CD4-positive, alpha-beta T cell treated with Interleukin-10 for 1 hour (primary cell): Measurements from ENCODE around the gene CXCL3.

Source experiments
- DNase-seq: peaks from one replicate; pipeline ENCODE4 v3.0.0-alpha.2; 2020

The CXCL3 gene

DNA sequence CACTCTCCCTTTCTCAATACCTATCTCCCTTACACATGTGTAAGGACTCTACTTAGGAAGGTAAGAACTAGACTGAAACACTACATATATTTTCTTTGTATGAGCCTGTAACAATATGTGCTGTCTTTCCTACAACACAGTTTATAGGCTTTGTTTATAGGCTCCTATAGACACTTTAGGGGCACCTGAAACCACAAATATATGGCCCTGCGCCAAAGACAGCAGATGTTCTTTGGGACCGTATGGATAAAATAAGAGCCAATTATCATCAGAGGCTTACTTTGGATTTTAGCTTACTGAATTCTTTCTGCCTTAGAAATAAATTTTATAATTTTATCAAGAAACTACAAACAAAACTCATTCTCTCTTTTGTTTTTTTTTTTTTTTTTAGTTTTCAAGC is 16.6 kb upstream of the CXCL3 start:
- DNase-seq: no peak

DNA sequence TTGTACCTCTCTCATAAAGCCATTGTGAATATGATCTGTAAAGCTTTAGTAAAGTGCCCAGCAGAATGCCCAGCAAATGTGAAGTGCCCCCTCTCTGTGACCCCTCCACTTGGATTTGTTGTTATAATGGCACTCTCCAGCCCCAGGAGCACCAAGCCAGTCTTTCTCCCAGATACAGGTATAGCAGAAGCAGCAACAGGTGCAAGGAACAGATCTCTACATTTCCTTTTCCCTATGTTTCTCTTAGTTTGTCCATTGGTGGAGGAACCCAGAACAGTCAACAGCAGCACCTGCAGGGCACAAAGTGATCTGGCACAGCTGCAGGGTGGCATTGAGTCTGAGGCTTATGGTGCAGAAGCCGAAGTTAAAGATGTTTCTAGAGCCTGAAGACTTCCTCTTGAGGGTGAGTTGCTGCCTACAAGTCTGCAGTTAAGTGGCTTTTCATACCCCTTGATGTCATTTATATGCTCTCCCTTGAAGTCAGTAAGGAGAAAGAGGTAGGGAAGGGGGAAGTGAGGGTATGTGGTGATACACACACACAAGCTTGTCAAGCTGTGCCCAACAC is 16.1 kb upstream of the CXCL3 start:
- no peak for DNase-seq

DNA sequence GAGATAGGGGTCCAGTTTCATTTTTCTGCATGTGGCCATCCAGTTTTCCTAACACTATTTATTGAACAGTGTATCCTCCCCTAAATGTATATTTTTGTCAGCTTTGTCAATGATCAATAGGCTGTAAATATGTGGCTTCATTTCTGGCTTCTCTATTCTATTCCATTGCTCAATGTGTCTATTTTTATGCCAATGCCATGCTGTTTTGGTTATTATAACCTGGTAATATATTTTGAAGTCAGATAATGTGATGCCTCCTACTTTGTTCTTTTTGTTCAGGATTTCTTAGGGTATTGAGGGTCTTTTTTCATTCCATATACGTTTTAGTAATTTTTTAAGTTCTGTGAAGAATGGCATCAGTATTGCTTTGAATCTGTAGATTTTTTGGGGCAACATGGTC is 8.7 kb upstream of the CXCL3 start:
- no peak for DNase-seq

DNA sequence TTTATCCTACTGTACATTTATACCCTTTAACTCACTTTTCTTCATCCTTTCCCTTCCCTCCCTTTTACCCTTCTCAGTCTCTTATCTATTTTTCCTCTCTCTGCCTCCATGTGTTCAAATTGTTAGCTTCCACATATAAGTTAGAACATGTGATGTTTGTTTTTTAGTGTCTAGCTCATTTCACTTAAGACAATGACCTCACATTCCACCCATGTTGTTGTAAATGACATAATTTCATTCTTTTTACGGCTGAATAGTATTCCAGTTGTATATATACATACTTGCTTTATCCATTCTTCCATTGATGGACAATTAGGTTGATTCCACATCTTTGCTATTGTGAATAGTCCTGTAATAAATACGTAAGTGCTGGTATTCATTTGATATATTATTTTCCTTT is 7.3 kb upstream of the CXCL3 start:
- DNase-seq: no peak

DNA sequence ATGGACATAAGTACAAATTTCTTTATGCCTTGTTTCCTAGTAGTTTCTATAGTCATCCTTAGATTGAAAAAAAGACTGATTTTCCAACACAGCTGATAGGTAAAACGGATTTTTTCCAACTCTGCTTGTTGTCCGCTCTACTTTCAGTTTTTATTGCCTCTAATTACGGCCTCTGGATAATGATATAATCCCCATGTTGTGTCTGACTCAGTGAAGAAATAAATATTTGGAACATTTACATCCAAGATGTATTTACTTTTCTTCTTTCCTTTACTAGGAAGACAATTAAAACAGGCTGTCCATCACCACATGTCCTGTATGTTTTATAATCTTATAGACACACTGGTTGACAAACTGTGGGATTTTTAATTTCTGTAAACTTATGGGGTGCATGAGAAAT is 6.8 kb upstream of the CXCL3 start:
- DNase-seq: no peak

DNA sequence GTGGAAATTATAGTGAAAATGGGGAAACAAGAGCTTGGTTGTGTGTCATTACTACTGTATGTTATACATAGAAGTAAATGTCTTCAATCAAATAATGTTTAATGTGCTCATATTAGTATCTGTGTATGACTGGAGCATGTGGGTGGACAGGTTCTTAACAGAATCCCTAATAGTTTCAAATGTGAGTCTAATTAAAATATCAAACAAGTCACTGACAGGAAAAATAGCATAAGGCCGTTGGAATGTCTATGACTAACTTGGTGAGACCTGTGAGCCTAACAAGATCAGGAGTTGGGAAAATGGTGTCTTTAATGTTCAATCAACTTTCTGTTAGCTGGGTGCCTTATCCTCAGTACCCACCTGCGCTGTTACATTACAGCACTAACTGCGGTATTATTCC is 6.2 kb upstream of the CXCL3 start:
- no peak for DNase-seq

DNA sequence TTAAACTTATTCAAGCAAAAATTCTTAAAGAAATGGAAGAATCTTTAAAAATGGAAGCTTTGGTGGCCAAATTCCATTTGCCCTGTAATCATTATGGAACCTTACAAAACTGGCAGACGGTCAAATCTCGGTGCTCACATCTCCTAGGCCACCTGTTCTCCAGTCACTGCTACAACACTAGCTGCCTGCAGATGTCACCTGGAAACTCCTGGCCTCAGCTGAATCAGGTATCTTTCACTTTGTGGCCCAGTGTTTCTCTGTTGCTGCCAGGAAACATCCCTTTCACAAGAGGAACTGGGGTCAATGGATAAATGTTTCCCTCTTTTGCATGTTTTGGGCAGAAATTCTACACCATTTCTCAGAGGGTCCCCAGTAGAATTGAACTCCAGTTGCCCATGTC is 4.2 kb upstream of the CXCL3 start:
- DNase-seq: no peak

DNA sequence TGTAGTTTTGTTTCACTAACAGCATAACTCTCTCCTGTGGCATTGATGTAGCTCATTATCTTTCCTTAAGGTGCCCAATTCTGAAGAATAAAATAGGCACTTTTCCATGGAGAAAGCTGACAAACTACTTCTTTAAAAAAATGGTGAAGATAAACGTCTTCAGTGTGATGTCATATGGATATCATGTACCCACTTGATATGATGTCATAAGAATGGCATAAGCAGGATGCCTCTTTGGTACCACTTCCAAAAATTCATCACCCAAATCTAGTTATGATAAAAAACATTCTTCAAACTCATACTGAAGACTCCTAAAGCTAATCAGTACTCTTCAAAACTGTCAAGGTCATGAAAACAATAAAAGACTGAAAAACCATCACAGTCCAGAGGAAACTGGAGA is 2.9 kb upstream of the CXCL3 start:
- no peak for DNase-seq

DNA sequence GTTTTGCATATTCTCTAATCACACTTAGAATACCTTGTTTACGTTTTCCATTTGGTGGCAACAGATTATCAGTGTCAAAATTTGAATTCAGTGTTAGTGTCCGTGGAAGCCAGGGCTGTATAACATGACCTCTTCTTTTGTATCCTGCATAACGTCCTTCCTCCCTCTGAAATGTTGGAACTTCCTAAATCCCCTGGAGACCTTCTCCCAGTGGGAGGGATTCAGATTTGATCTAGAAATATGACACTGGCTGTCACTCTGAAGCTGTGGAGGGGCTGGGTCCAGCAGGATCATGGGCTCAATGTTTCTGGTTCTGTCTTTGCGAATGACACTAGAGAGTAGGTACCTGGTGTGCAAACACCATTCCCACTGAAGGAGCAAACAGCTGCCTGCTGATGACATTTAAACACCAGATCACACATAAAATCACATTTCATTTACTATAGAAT is 850 bp upstream of the CXCL3 start:
- DNase-seq: no peak

DNA sequence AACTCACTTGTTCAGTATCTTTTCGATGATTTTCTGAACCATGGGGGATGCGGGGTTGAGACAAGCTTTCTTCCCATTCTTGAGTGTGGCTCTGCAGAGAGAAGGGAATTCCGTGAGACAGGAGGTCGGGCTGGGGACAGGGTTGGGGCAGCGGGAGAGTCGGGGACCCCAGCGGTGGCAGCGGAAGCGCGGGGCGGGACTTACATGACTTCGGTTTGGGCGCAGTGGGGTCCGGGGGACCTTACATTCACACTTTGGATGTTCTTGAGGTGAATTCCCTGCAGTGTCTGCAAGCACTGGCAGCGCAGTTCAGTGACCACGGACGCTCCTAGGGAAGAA is 434 bp downstream of the CXCL3 start:
- DNase-seq: no peak

DNA sequence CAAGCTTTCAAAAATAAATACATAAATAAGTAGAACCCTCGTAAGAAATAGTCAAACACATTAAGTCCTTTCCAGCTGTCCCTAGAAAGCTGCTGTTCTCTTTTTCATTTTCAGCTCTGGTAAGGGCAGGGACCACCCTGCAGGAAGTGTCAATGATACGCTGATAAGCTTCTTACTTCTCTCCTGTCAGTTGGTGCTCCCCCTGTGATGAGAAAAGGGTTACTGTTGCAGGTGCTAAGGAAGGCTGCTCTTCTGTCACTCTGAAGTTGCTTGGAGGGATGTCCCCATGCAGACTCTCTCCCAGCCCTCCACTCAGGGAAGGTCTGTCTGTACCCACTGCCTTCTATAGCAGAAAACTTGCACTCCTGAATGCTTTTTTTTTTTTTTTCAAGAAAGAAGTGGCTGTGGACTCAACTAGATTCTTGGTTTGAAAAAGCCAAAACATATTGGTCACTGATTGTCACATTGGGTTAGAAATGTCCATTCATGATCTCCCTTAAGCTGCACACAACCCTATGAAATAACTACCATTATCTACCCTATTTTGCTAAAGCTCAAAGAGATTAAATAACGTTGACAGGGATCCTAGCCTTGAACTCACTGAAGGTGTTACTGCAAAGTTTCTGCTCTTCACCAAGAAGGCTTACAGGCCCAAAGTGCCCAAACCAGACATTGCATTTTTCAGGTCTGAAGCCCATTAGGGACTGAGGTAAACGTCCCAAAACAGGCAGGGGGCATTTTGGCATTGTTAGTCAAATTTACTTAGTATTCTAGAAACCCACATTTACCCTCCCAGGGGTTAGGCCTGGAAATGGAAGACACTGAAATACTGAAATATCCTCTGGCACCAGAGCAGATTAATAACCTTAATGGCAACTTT is 1.2 kb downstream of the CXCL3 start:
- no peak for DNase-seq

DNA sequence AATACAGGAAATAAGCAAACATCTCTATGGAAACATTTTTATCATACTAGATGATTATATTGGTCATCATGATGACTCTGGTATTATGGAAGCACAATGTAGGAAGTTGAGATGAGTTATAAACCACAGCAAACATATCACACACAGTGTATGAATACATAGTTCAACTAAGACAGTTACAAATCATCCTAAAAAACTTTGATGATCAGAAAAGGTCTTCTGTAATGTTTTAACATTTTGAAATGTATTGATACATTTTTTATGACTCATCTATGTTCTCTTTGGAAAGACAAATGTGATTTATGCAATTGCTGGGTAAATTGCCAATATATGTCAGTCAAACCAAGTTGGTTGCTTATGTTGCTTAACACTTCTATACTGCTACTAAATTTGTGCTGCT is 4.8 kb downstream of the CXCL3 start:
- DNase-seq: no peak

DNA sequence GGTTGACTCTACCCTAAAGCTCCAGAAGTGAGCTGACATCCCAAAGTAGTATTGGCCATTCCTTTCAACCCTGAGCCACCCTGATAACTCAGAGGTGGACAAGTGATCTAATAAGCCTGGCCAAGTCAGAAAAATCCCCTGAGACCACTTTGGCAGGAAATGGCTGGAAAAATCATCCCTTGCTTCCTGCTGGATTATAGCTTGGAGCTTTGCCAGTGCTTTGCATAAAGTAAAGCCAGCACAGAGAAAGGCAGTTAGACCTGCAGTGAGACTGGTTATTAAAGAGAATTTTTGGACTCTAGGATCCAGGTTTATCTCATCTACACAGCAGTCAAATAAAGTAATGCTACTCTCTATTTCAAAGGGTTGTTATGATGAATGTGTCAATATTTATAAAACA is 6.4 kb downstream of the CXCL3 start:
- DNase-seq: no peak

DNA sequence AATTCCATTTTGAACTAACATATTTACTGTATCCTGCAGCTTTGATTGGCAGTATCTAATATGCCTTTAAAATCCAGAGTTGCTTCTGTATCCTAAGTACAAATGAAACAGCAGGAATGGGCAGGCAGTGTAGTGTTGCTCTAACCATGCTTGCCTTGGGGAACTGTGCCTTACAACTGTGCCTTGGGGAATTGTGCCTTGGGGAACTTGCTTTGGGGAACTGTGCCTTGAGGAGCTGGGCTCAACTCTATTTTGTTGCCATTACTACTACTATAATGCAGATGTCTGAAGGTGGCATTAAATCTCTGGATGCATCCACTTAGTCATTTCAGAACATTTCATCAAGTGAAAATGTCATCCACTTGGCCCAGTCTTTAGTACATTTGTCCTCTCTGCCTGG is 6.9 kb downstream of the CXCL3 start:
- no peak for DNase-seq

DNA sequence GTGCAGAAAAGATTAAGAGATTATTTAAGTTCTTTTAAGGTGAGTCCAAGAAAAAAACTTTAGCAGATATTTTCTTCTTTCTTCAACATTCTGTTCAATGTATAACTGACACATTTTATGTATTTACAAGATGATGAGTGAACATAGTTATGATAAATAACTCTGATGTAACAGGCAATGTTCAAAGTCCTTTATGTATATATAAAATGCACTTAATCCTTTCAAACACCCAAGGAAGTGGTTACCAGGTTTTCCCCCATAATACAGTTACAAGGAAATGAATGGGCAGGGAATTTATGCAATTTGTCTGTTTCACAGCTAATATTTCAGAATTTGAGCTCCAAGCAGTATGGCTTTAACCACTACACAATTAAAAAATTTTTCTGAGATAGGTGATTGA is 8.2 kb downstream of the CXCL3 start:
- no peak for DNase-seq

DNA sequence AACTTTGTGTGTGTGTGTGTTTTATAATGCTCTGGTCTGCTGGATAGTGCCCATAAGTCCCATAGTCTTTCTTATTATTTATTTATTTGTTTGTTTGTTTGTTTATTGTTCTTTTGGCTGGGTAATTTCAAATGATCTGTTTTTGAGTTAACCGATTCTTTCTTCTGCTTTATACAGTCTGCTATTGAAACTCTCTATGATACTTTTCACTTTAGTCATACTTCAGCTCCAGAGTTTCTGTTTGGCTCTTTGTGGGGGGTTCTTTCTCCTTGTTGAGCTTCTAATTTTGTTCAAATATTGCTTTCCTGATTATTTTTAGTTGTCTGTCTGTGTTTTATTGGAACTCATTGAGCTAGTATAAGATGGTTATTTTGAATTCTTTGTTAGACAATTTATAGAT is 10.0 kb downstream of the CXCL3 start:
- DNase-seq: no peak

DNA sequence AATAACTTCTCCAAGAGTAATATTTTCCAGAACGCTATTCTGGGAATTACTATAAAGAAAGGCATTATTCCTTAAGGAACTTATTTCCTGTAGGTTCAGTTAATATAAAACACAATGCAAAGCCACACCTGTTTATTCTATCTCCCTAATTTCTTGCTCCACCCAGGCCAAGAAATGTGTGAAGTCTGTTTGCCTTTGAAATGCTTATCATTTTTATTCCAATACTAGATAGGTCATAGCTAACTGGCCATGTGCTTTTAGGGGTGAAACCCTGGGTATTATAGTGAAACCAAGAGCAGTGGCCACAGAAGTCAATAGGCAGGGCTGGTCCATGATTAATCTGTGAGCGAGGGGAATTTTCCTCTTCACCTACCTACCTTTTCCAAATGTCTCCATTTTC is 14.8 kb downstream of the CXCL3 start:
- DNase-seq: no peak

DNA sequence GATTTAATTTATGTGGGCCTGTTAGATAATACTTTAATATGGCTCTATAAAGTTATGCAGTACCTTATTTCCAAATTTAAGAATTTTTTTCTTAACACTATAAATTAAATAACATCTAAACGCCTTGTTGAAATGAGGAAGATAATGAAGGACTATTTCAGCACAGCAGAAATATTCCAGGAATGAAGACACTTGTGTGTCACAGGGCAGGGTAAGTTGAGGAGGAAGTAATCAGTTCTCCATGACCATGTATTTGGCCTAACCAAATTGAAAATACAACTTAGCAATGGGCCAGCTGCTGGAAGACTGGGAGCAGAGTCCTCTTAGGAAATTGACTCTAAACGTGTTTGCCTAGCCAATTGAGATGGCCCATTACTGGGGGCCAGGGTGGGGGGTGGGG is 16.9 kb downstream of the CXCL3 start:
- DNase-seq: no peak

DNA sequence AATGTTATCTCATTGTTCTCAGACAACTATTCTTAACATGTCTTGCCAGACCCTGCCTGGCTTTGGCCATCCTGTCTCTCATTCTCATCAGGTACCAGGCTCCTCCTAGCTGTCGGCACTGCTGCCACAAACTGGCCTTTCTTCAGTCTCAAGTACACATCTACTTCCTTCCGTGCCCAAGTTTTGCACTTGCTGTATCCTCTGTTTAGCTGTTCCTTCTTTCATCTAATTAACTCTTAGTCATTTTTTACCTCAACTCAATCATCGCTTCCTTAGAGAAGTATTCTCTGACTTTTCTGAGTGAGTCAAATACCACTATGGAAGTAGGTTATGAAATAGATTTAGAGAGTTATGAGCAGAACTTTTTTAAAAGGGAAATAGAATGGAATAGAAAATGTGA is 19.7 kb downstream of the CXCL3 start:
- DNase-seq: no peak

DNA sequence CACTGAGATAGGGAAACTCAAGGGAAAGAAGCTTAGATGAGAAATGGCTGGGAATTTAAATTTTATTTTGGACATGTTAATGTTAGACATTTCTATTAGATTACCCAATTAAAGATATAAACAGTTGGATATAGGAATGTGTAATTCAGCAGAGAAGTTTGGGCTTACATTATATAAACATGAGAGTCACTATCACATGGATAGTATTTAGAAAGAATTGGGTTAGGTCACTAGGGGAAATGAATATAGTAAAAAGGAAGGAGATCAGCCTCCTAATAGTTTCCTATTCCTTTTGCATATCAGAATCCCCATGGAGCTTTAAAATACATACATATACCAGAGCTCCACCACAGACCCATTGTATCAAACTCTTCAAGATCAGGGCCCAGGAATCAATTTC is 20.4 kb downstream of the CXCL3 start:
- DNase-seq: no peak

DNA sequence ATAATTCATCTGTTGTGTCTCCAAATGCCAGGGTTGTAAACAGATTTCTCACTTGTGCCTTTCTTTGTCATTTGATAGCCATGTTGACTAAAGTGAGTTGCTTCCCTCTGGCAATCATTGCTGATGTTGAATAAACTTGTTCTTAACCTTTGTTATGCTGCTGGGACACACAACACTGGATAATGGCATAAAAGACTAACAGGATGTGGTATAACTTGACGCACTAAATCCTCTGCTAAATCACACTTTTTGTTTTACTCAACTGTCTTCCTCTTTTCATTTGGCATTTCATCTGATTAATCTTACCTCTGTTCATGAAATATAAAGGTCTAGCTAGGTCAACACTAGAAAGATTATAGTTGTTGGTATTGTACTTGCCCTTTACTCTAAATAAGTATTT is 22.4 kb downstream of the CXCL3 start:
- no peak for DNase-seq

DNA sequence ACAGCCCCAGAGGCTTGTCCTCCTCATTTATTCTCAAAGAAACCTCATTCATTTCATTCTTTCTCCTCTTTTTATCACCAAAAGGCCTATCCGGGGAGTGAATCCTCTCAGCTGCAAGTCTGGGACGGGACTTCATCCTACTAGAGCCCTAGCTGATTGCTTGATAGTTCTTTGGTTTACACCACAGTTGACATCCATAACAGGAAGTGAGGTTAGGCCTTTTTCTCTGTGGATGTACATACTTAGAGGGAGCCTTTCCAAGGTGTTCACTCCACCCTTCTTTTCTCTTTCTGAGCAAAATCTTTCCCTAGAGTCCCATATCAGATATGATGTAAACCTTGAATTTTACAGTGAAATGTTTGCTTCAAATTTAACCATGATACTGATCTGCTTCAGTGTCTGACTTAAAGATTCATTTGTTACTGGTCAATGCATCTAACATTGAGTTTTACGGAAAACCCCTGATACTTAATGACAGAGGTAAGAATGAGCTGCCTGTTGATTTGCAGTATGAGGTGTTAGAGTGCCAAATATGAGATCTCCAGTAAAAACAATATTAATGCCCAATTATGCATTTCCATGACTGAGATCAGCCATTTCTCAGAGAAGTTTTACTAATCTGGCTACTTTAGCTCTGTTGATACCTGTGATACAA is 23.2 kb downstream of the CXCL3 start:
- DNase-seq: no peak

DNA sequence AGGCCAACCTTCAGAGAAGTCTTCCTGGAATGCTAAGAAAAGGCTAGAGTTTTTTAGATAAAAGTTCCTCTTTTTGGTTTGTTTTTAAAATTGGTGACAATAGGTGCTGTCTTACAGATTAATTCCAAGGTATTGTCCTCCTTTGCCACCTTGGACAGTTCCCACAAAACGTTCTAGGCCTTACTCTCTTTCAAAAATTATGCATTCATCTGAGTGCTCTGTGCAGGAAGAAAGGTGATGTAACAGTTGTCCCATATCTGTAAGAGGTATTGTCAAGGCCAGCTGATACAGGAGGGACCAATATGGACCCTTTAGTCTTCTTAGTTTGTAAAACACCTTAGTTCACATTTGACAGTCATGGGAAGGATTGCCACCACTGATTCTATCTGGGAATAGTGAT is 24.2 kb downstream of the CXCL3 start:
- no peak for DNase-seq

DNA sequence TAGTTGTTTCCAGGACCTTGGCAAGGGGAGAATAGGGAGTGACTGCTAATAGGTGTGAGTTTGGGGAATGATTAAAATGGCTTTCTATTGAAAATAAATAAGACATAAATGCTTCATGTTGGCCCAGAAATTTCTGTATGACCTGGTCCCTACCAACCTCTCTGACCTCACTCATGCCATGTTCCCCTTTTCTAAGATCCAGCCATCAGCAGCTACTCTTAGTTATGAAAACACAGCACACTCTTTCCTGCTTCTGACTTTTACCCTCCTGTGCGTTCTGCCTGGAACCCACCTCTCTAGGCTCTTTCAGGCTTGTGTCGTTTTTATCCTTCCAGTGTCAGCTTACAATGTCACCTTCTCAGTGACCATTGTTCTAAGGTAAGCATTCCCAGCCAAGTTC is 25.2 kb downstream of the CXCL3 start:
- DNase-seq: no peak

DNA sequence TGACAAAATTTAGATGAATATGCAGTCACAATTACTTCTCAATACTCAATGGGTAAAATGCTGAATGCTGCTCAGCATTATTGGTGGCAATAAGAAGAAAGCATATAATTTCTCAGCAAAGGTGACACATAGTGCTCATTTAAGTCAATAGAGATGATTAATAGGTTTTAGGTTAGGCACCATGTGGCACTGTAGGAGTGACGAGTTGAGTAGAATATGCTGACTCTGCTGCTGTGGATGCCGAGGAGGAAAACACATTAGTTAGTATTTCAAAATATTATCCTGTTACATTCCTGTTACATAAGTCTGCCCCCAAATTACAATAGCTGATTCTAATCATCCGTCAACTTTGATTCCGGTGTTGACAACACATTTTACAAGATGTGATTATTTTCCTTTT is 26.4 kb downstream of the CXCL3 start:
- DNase-seq: no peak
